B cell (primary cell): Measurements from ENCODE around the gene MSH4. TPM values are rescaled to one million over a fixed set of nuclear protein-coding genes. Genes with fewer than 3 reads are reported as not detected.

Experiments
- ATAC-seq: fragments of 200-7000 bp; cut with Tn5 transposase; one replicate; pipeline ENCODE4 v1.10.0; 2021; ENCODE audit warnings: low read depth, mild to moderate bottlenecking, moderate number of reproducible peaks, moderate library complexity
- CTCF ChIA-PET: fragments of 350-600 bp; sonication (Branson Sonifier 250); formaldehyde crosslinking; loops from one replicate; lab custom pipeline; 2021; ENCODE audit warnings: antibody characterized with exemption, inconsistent platforms; lab: Charles Lee
- POLR2A ChIA-PET: fragments of 350-600 bp; sonication (Branson Sonifier 250); formaldehyde crosslinking; loops from one replicate; lab custom pipeline; 2021; ENCODE audit warnings: antibody characterized with exemption; lab: Charles Lee
- DNase-seq: peaks from one replicate; pipeline ENCODE4 v3.0.0; 2013
- H2AFZ ChIP-seq: 2 replicates; pipeline ENCODE4 v1.6.1; 2012; ENCODE audit warnings: mild to moderate bottlenecking, low read depth, low read length; ENCODE audit not compliant: insufficient read depth, poor library complexity, severe bottlenecking
- H3K27ac ChIP-seq, 2 donors: 1 replicate in 1 of 2; 2 replicates in 1 of 2; pipeline ENCODE4 v1.5.1; 2012 to 2013; ENCODE audit warnings: low read length in 2 of 2, mild to moderate bottlenecking in 2 of 2, moderate library complexity in 1 of 2
- H3K27me3 ChIP-seq, 4 experiments: fragments of 200-600 bp in 1 of 4; sonication (generic) in 1 of 4; replicated peaks in 1 of 4; 1 replicate in 2 of 4; 2 replicates in 2 of 4; pipeline versions ENCODE4 v1.6.1 to v1.7.0; 2013 to 2016; ENCODE audit warnings: low read length in 3 of 4, mild to moderate bottlenecking in 2 of 4, mixed read lengths in 1 of 4, moderate library complexity in 1 of 4; ENCODE audit not compliant: insufficient read depth in 4 of 4, control insufficient read depth in 3 of 4; ENCODE audit errors: control extremely low read depth in 1 of 4
- H3K36me3 ChIP-seq, 2 experiments: replicated peaks in 1 of 2; 1 replicate in 1 of 2; 2 replicates in 1 of 2; pipeline versions ENCODE4 v1.6.1 to v1.7.1; 2013; ENCODE audit warnings: low read length in 1 of 2; ENCODE audit not compliant: insufficient read depth in 2 of 2, control insufficient read depth in 1 of 2; ENCODE audit errors: control extremely low read depth in 1 of 2, extremely low read depth in 1 of 2
- H3K4me1 ChIP-seq, 2 donors: fragments of 200-600 bp in 1 of 2; sonication (generic) in 1 of 2; 1 replicate in 1 of 2; 2 replicates in 1 of 2; pipeline versions ENCODE4 v1.5.1 to v1.6.1; 2013 to 2017; ENCODE audit warnings: low read length in 2 of 2; ENCODE audit not compliant: control insufficient read depth in 2 of 2, insufficient read depth in 2 of 2
- H3K4me2 ChIP-seq: replicated peaks from 2 replicates; pipeline ENCODE3; 2012; ENCODE audit warnings: mild to moderate bottlenecking, low read depth, low read length; ENCODE audit not compliant: poor library complexity, severe bottlenecking
- H3K4me3 ChIP-seq, 5 experiments: fragments of 200-600 bp in 1 of 5; sonication (generic) in 1 of 5; 1 replicate in 3 of 5; 2 replicates in 2 of 5; pipeline versions ENCODE4 v1.5.1 to v1.7.0; 2011 to 2016; ENCODE audit warnings: low read length in 4 of 5, mild to moderate bottlenecking in 4 of 5, low read depth in 2 of 5, control low read depth in 1 of 5, moderate library complexity in 1 of 5; ENCODE audit not compliant: insufficient read depth in 1 of 5; ENCODE audit errors: control extremely low read depth in 1 of 5, extremely low read depth in 1 of 5
- H3K79me2 ChIP-seq: fragments of 200-600 bp; sonication (generic); one replicate; pipeline ENCODE4 v1.6.0; 2016; ENCODE audit warnings: low read length; ENCODE audit not compliant: control insufficient read depth, insufficient read depth
- H3K9ac ChIP-seq: fragments of 200-600 bp; sonication (generic); 2 replicates; pipeline ENCODE4 v1.6.1; 2017; ENCODE audit warnings: mild to moderate bottlenecking, low read length, moderate library complexity
- H3K9me3 ChIP-seq, 3 donors: one replicate each; pipeline versions ENCODE4 v1.6.1 to v1.7.1; 2013; ENCODE audit warnings: low read length in 2 of 3; ENCODE audit not compliant: control insufficient read depth in 2 of 3, insufficient read depth in 1 of 3; ENCODE audit errors: control extremely low read depth in 1 of 3
- H4K20me1 ChIP-seq: 2 replicates; pipeline ENCODE4 v1.6.0; 2012; ENCODE audit warnings: mild to moderate bottlenecking, low read length; ENCODE audit not compliant: insufficient read depth, control insufficient read depth, poor library complexity, severe bottlenecking
- H3K27ac Mint-ChIP-seq: one replicate; pipeline ENCODE4 v1.8.0; 2021; ENCODE audit warnings: mixed read lengths
- H3K27me3 Mint-ChIP-seq: one replicate; pipeline ENCODE4 v1.8.0; 2021; ENCODE audit warnings: mixed read lengths
- H3K4me1 Mint-ChIP-seq: one replicate; pipeline ENCODE4 v1.8.0; 2021; ENCODE audit warnings: mixed read lengths
- H3K4me3 Mint-ChIP-seq: one replicate; pipeline ENCODE4 v1.8.0; 2021; ENCODE audit warnings: mixed read lengths
- H3K9me3 Mint-ChIP-seq: one replicate; pipeline ENCODE4 v1.8.0; 2022; ENCODE audit warnings: mixed read lengths; ENCODE audit not compliant: insufficient read depth
- CTCF ChIP-seq: fragments of 200-600 bp; IDR thresholded peaks from one replicate; pipeline ENCODE4 v1.8.0; 2022; ENCODE audit warnings: antibody characterized with exemption, mild to moderate bottlenecking
- EZH2 ChIP-seq: IDR thresholded peaks from 2 replicates; pipeline ENCODE4 v1.6.1; 2012; ENCODE audit warnings: borderline replicate concordance, low read depth, mild to moderate bottlenecking, moderate library complexity, low read length; ENCODE audit not compliant: insufficient read depth, poor library complexity, severe bottlenecking
- WGBS: methylation state at CpG from one replicate; pipeline ENCODE4 v1.1.5; 2013; ENCODE audit warnings: missing lambda C conversion rate; ENCODE audit not compliant: insufficient coverage; 5-methylcytosine and 5-hydroxymethylcytosine counted together
- intact Hi-C: fragments of 100-400 bp; cut with micrococcal nuclease; formaldehyde crosslinking; loops from one replicate; pipeline ENCODE4 v1.10.0; 2022
- polyA plus RNA-seq: library from polyadenylated mRNA; depleted of rRNA; stranded (reverse); fragments of >200 nt; gene quantifications from 2 replicates; pipeline ENCODE4 v1.2.3, GENCODE V29; 2012
- total RNA-seq, 2 donors: library from RNA; stranded (reverse); fragments of 120-200 nt in 1 of 2; gene quantifications; 1 replicate in 1 of 2; 2 replicates in 1 of 2; pipeline versions ENCODE4 v1.2.3 to v1.2.4, GENCODE V29; 2013 to 2022

MSH4 gene
- total and polyA plus RNA-seq, 2 donors (not counting 1 experiment from before 2014, with no cell fraction given) = 0.19 to 1.7 TPM

GRCh38 chr1:75795703-75796193 lies 934 bp upstream of the MSH4 start:
- H3K27me3 Mint-ChIP-seq = no peaks in the 10 kb centered on the region
- no peaks in the 10 kb centered on the region for H3K9me3 Mint-ChIP-seq
- no peaks in the 10 kb centered on the region for H3K79me2 ChIP-seq
- DNase-seq (no peak), ATAC-seq (no peak)
- H3K27ac ChIP-seq = no peak overlapping the region
- no peak overlapping the region for H2AFZ ChIP-seq
- ChIA-PET POLR2A (no interaction called here), CTCF (interaction anchor here (0.6 kb wide), 1 partner anchor 50 kb away, joined by 3 read pairs; no protein-coding TSS in a partner anchor)
- peaks cover 14% of the 10 kb centered on the region for H3K4me1 Mint-ChIP-seq
- no peak overlapping the region for H3K4me3 Mint-ChIP-seq
- H3K4me3 ChIP-seq = no peak overlapping the region
- H3K27me3 ChIP-seq = no peaks in the 10 kb centered on the region
- no peak overlapping the region for H3K27ac Mint-ChIP-seq
- no peak for TF ChIP-seq CTCF
- no peak for TF ChIP-seq EZH2
- 100% methylated on average over 4 of the region's 4 CpGs for WGBS
- peaks cover 34% of the 10 kb centered on the region for H4K20me1 ChIP-seq
- H3K9me3 ChIP-seq = peaks cover 0 to 3% (median 0%) of the 10 kb centered on the region in 3 donors
- no peak overlapping the region for H3K9ac ChIP-seq
- H3K4me1 ChIP-seq = no peaks in the 10 kb centered on the region
- H3K36me3 ChIP-seq = peaks cover 0 to 60% of the 10 kb centered on the region in 2 experiments
- intact Hi-C loops = no loop called here
- H3K4me2 ChIP-seq = no peak overlapping the region

- POLR2A ChIA-PET = no interaction called here
- intact Hi-C loops = no loop called here
Measured at GRCh38 chr1:75797273-75797588, 549 bp downstream of the MSH4 start.

More at GRCh38 chr1:75797273-75797588, 549 bp downstream of the MSH4 start:
- H3K27ac Mint-ChIP-seq = peak overlapping the region; percentile 8
- TF ChIP-seq CTCF = no peak
- TF ChIP-seq EZH2 = no peak
- 93% methylated on average over 4 of the region's 6 CpGs for WGBS
- Histone ChIP-seq H3K79me2 (no peaks in the 10 kb centered on the region), H3K36me3 (peaks cover 0 to 46% of the 10 kb centered on the region in 2 experiments), H3K27me3 (no peaks in the 10 kb centered on the region), H3K4me2 (no peak overlapping the region), H3K4me3 (no peak overlapping the region), H2AFZ (no peak overlapping the region), H3K27ac (no peak overlapping the region), H3K9ac (no peak overlapping the region), H4K20me1 (peaks cover 20% of the 10 kb centered on the region), H3K4me1 (no peaks in the 10 kb centered on the region), H3K9me3 (peaks cover 0 to 3% (median 0%) of the 10 kb centered on the region in 3 donors)
- H3K27me3 Mint-ChIP-seq = no peaks in the 10 kb centered on the region
- CTCF ChIA-PET = no interaction called here
- ATAC-seq = no peak
- H3K4me3 Mint-ChIP-seq = no peak overlapping the region
- peaks cover 5% of the 10 kb centered on the region for H3K4me1 Mint-ChIP-seq
- DNase-seq = no peak
- no peaks in the 10 kb centered on the region for H3K9me3 Mint-ChIP-seq
